Measurements from ENCODE around the gene EXT2. TPM values are rescaled to one million over a fixed set of nuclear protein-coding genes. Genes with fewer than 3 reads are reported as not detected.

Gene EXT2
- polyA plus RNA-seq, 1 of the 3 experiments (the other 2 are of a cell fraction) = 92.9 TPM

DNA sequence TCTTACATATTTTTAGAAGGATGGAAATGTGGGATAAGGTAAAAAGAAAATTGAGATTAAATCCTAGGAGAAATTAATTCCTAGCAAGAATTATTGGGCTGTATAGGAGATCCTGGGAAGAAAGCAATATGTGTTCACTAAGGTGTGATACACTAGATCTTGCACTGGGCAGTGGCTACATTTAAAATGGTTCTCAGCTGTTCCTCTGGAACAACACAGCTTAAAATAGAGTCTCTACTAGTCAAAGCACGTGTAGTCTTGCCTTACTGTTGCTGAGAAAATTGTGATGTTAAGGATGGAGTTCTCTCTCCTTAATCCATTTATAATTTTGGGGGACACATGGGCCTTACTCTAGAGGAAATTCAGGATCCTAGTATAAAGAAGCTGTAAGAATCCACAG lies 54.9 kb downstream of the EXT2 start:
- ChIA-PET CTCF (interaction anchor here (1.0 to 1.9 kb wide), 2 partner anchors 17 to 389 kb away, joined by 3 to 12 read pairs; no protein-coding TSS in a partner anchor), POLR2A (no interaction called here)
- Histone ChIP-seq H3K4me1 (ENCODE audit: control insufficient read depth in 1 of 2, insufficient read depth in 2 of 2, low read depth in 1 of 2, low read length in 1 of 2) (peaks cover 0 to 5% of the 10 kb centered on the region in 2 experiments; a peak in 1 of 4 replicates), H3K79me2 (ENCODE audit: insufficient read depth) (no peaks in the 10 kb centered on the region), H2AFZ (ENCODE audit: low read depth) (no peak overlapping the region), H3K27ac (ENCODE audit: low read depth in 2 of 2, low read length in 1 of 2) (no peak overlapping the region), H3K36me3 (replicated peaks in 1 of 2; ENCODE audit: control insufficient read depth in 1 of 2, insufficient read depth in 2 of 2, low read length in 1 of 2) (peaks cover 31 to 37% of the 10 kb centered on the region in 2 experiments), H3K9ac (no peak overlapping the region), H3K4me2 (no peak overlapping the region), H4K20me1 (ENCODE audit: insufficient read depth) (no peaks in the 10 kb centered on the region; the same call in 1 of the 2 replicates), H3K9me2 (no peaks in the 10 kb centered on the region), H3K27me3 (ENCODE audit: insufficient read depth) (no peaks in the 10 kb centered on the region), H3F3A (replicated peaks; ENCODE audit: insufficient read depth) (peaks cover 7% of the 10 kb centered on the region), H3K4me3 (ENCODE audit: low read depth in 2 of 2, low read length in 1 of 2) (no peak overlapping the region), H3K9me3 (no peaks in the 10 kb centered on the region)
- TF ChIP-seq RFX5 (IDR thresholded peaks at IDR 0.05; ENCODE audit: low read length) = no peak
- no peak for TF ChIP-seq RAD21 (IDR thresholded peaks at IDR 0.05; ENCODE audit: low read length)
- no peak for TF ChIP-seq RCOR1 (IDR thresholded peaks at IDR 0.05; ENCODE audit: low read length)
- TF ChIP-seq YY1 (IDR thresholded peaks at IDR 0.05; ENCODE audit: low read depth) = no peak
- TF ChIP-seq MXI1 (IDR thresholded peaks at IDR 0.05; ENCODE audit: low read depth, low read length) = no peak
- TF ChIP-seq CTCF (IDR thresholded peaks at IDR 0.05) = no peak
- no peak for TF ChIP-seq NRF1 (IDR thresholded peaks at IDR 0.05; ENCODE audit: low read depth, low read length)
- no peak for TF ChIP-seq REST (IDR thresholded peaks at IDR 0.05; ENCODE audit: low read depth, low read length)
- TF ChIP-seq MAX (IDR thresholded peaks at IDR 0.05; ENCODE audit: low read depth) = no peak
- no peak for TF ChIP-seq GATA2 (CRISPR knock-in tag; IDR thresholded peaks at IDR 0.05)
- TF ChIP-seq SMC3 (IDR thresholded peaks at IDR 0.05; ENCODE audit: low read depth, low read length) = no peak
- TF ChIP-seq GABPA (IDR thresholded peaks at IDR 0.05; ENCODE audit: low read depth) = no peak
- no peak for TF ChIP-seq IRF3 (IDR thresholded peaks at IDR 0.05; ENCODE audit: low read depth, low read length)
- no peak for TF ChIP-seq JUND (IDR thresholded peaks at IDR 0.05)
- TF ChIP-seq, protein P1, sequence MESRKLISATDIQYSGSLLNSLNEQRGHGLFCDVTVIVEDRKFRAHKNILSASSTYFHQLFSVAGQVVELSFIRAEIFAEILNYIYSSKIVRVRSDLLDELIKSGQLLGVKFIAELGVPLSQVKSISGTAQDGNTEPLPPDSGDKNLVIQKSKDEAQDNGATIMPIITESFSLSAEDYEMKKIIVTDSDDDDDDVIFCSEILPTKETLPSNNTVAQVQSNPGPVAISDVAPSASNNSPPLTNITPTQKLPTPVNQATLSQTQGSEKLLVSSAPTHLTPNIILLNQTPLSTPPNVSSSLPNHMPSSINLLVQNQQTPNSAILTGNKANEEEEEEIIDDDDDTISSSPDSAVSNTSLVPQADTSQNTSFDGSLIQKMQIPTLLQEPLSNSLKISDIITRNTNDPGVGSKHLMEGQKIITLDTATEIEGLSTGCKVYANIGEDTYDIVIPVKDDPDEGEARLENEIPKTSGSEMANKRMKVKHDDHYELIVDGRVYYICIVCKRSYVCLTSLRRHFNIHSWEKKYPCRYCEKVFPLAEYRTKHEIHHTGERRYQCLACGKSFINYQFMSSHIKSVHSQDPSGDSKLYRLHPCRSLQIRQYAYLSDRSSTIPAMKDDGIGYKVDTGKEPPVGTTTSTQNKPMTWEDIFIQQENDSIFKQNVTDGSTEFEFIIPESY (IDR thresholded peaks at IDR 0.05; ENCODE audit: borderline replicate concordance, low read depth) = no peak
- no peak for TF ChIP-seq FOXJ3 (CRISPR knock-in tag; IDR thresholded peaks at IDR 0.05)
- DNase-seq = no peak
- WGBS (ENCODE audit: low lambda C conversion rate) = 81% methylated on average over 1 of the region's 1 CpG
